HG03139 (cell line): ENCODE data around the gene PTCH1.

Experiments
- ATAC-seq: cut with Tn5 transposase; IDR thresholded peaks from one replicate; pipeline ENCODE4 v1.9.1; 2021; ENCODE audit not compliant: unreplicated experiment

The PTCH1 gene

GRCh38 chr9:95499046-95499676, 17.6 kb downstream of the PTCH1 start:
- no peak for ATAC-seq

GRCh38 chr9:95498641-95499040, 18.1 kb downstream of the PTCH1 start:
- ATAC-seq = no peak

GRCh38 chr9:95497772-95498171, 19.0 kb downstream of the PTCH1 start:
- no peak for ATAC-seq

DNA sequence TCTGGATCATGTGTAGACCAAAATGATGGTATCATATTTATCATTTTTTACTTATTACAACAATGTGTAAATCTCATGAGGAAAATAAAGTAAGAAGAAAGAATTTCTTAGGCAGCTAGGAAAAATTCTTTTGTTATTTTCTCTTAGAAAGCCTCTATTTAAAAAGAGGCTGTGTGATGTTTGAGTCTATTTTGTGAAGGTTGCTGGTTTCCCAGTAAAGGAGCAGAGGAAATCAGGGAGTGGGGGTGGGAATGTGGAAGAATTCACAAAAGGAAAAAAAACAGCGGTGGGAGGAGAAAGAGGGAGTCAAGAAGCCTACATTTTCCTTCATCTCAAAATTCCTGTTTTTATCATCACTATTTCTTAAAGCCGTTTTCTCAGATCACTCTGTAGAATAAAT, 20.1 kb downstream of the PTCH1 start:
- no peak for ATAC-seq

- no peak for ATAC-seq
Measured at GRCh38 chr9:95495961-95496360, 20.8 kb downstream of the PTCH1 start.

DNA sequence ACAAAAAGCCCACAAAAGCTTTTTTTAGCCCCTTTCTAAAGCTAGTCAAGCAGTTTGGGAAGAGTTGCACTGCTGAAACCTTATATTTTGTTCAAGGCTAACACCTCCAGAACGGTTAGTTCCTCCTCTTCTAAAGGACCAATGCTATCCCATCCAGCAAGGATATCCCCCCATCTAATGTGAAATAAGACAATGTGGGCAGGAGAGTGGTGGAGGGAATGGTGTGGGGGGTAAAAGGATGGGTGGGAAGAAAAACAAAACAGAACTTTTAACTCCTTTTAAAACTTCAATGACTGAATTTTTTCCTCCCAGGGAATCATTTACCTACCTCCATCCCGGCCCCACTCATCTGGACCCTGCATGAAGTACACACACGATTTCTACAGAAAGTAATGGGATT, 21.2 kb downstream of the PTCH1 start:
- no peak for ATAC-seq

DNA sequence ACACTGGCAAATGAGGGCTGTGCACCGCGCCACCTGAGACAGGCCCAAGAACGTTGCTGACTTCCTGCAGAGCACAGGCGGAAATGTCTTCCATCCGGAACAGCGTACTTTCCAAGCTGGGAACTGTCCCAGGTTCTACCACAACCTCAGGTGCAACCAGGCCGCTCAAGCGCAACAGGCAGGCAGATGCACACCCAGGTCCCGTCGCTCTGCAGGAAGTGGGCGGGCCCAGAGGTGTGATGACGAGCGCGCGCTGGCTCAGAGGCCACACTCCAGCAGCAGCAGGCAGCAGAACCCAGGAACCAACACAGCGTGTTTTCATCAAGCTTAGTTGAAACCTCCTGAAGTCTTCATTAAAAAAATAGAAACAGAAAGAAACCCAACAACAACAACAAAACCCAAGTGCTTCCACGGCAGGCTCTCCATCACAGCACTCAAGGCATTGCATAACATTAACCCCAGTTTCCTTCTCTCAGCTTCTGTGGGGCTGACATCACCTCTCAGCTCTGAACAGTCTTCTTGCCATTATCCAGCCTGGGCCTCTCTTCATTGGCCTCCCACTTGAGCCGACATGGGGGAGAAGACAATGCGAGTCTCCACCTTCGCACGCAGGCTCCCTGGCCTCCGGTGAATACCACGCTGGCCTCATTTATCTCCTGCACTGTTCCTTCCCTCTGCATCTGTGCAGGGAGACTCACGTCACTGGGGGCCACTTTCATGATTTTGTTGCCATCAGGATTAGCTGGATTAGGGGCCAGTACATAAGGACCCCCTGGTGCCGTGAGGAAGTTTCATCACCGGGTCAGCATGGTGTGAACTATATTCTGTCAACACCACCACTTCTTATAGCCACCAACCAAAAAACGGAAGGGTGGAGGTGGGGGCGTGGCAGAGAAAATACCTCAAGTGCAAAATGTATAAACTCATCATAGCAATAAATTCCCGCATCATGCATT, 22.1 kb downstream of the PTCH1 start:
- peak; percentile 86 for ATAC-seq

- no peak for ATAC-seq
Measured at GRCh38 chr9:95494022-95494415, 22.8 kb downstream of the PTCH1 start.

- ATAC-seq = no peak
Measured at GRCh38 chr9:95493402-95493801, 23.4 kb downstream of the PTCH1 start.

GRCh38 chr9:95491543-95492320, 25.0 kb downstream of the PTCH1 start:
- ATAC-seq = no peak

DNA sequence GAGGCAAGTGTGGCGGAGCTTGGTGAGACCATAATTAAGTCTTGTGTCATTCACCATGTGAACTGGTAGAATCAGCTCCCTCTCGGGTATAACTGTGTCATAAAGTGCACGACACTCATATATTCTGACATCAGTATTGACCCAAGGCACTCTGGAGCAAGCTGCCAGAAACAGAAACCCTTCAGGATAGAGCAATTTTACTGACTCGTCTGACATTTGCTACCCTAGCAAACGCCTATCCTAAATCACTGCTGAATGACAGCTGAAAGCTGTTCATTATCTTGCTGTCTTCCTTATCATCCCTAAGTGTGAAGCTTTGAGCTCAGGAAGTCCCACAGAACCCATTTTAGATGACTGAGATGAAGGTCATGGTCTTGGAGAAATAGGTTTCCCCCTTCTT, 27.8 kb downstream of the PTCH1 start:
- ATAC-seq = no peak

GRCh38 chr9:95486318-95486717, 30.5 kb downstream of the PTCH1 start:
- no peak for ATAC-seq

- ATAC-seq = no peak
Measured at GRCh38 chr9:95484225-95484624, 32.5 kb downstream of the PTCH1 start.

DNA sequence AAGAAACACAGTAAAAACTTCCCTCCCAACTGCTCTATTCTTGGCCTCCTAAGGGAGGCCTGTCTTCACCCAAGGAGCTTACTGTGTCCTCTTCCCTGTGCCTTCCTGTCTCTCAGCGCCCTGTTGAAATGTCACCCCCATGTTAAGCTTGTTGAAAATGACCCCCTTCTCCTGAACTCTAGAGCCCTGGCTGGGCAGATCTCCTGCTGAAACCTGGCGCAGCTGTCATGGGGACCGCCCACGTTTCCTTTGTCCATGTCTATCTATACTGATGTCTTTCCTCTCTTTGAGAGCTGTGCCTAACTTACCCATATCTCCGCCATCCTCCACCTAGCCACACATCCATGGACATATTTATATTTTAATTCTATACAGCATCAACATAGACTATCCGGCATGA, 33.3 kb downstream of the PTCH1 start:
- ATAC-seq = no peak

DNA sequence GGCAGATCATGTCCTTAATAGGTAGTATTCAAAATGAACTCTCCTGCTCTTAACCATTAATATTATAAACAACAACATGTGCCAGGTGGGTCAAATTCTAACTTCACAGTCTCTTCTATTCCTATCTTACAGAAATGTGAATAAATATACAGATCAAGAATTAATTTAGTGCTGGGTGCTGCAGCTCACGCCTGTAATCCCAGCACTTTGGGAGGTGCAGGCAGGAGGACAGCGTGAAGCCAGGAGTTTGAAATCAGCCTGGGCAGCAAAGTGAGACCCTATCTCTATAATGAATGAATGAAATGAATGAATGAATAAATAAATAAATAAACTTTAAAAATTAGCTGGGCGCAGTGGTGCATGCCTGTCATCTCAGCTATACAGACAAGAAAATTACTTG, 34.1 kb downstream of the PTCH1 start:
- ATAC-seq = no peak

- no peak for ATAC-seq
Measured at GRCh38 chr9:95481000-95481399, 35.8 kb downstream of the PTCH1 start.

DNA sequence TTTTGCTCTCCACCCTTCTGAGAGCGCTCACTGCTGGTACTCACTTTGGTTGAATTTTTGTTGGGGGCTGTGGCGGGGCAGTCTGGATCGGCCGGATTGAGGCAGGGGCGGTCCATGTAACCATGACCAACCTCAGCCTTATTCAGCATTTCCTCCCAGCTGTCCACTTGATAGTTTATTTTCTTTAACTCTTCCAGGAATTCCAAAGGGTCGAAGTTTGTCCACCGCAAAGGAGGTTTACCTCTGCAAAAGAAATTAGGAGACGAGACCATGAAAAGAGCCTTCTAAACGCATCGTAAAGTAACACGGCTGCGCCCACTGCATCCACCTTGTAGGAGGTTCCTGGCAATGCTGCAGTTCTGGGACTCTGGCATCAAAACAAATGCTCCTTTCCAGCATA, 36.4 kb downstream of the PTCH1 start:
- ATAC-seq = no peak

DNA sequence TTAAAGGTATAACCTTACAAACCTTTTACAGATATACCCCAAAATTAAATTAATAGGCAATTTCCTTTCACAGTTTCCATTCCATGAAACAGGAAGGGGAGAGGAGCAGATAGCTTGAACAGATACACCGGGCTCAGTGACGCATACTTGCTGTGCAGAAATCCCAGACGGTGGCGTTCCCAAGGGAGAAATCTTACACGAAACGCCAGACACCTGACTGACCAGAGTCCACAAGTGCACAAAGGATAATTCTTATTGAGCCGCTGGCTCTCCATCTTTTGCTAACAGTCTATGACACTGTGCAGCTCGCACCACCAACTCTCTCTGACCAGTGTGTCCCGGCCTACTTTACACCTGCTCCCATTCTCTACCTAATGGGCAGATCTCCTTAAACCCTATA, 37.4 kb downstream of the PTCH1 start:
- ATAC-seq = no peak

- ATAC-seq = no peak
Measured at GRCh38 chr9:95478335-95478734, 38.4 kb downstream of the PTCH1 start.

DNA sequence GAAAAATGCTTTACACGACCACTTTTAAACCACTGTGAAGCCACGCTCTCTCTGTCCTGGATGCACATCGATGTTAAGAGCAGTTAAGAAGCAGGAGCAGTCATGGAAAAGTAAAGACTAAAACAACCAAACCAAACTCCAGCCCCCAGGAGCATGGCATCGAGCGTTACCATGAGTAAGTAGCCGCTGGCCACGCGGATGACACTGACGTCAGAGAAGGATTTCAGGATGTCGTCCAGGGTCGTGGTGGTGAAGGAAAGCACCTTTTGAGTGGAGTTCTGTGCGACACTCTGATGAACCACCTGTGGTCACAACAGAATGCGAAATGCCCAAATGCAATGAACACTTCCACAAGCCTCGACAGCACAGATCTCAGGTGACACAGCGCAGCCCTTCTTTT, 38.9 kb downstream of the PTCH1 start:
- no peak for ATAC-seq

DNA sequence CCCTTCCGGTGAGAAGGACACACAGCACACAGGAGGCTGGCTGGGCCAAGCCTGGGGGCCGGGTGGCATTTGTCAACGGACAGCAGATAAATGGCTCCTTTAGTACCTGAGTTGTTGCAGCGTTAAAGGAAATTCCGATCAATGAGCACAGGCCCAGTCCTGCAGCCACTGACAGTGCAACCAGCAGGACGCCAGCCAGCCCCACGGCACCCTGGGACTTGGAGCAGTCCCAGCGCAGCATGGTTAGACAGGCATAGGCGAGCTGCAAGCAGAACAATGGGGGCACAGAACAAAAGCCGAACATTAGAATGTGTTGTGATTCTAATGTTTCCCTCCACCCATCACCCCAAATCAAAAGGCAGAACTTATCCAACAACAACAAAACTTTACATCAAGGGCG, 39.3 kb downstream of the PTCH1 start:
- no peak for ATAC-seq

DNA sequence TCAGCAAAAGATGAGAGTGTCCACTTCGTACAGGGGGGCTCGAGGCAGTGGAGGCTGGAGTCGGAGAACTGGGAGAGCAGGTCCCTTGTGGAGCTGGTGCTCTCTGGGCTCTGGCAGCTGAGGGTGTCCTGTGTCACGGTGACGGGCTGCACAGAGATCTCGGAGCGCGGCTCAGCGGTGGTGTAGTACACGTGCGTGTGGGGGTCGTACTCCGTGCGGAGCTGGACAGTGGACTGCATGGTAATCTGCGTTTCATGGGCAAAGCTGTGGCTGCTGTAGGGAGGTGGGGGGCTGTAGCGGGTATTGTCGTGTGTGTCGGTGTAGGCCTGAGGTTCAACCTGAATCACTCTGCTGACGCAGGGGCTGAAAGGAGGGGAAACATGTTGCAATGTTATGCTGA, 48.0 kb downstream of the PTCH1 start:
- ATAC-seq = no peak
